GM12878 (cell line): ENCODE results near the gene SLC35E2B. TPM values are rescaled to one million over a fixed set of nuclear protein-coding genes. Genes with fewer than 3 reads are reported as not detected.

Experiments used
- ATAC-seq: fragments of 200-7000 bp; cut with Tn5 transposase; 3 replicates; pipeline ENCODE4 v1.9.1; 2020; ENCODE audit warnings: mild to moderate bottlenecking, moderate library complexity
- BruUV-seq: library from RNA; stranded (reverse); fragments of 400-500 nt; replicated peaks from 2 replicates; lab custom pipeline; 2021; lab: Mats Ljungman, UMichigan
- CTCF ChIA-PET: fragments of 300-600 bp; sonication (Branson Sonifier 250); formaldehyde crosslinking; extraction: SDS; loops from one replicate; lab custom pipeline; 2021; ENCODE audit warnings: inconsistent platforms; lab: Yijun Ruan, JAX
- POLR2A ChIA-PET: fragments of 350-600 bp; formaldehyde crosslinking; extraction: SDS; loops from one replicate; lab custom pipeline; 2021; ENCODE audit warnings: inconsistent platforms; lab: Charles Lee
- RAD21 ChIA-PET: fragments of 300-600 bp; sonication (Branson Sonifier 250); formaldehyde crosslinking; loops from one replicate; lab custom pipeline; 2023; ENCODE audit warnings: antibody characterized with exemption; ENCODE audit not compliant: unreplicated experiment; lab: Charles Lee
- SMC1A ChIA-PET: fragments of 300-600 bp; sonication (Branson Sonifier 250); formaldehyde crosslinking; loops from one replicate; lab custom pipeline; 2023; ENCODE audit not compliant: unreplicated experiment, uncharacterized antibody; lab: Charles Lee
- DNase-seq: peaks from one replicate; pipeline ENCODE4 v3.0.0-alpha.2; 2011; ENCODE audit warnings: low read depth, low spot score
- FAIRE-seq: peaks from 3 replicates; lab custom pipeline; 2011; peaks lifted over from hg19 to GRCh38; lab: Jason Lieb, UNC
- H2AFZ ChIP-seq: 2 replicates; pipeline ENCODE4 v1.6.0; 2011; ENCODE audit warnings: low read depth, low read length, control low read depth; ENCODE audit not compliant: control insufficient read depth
- H3K27ac ChIP-seq: 2 replicates; pipeline ENCODE4 v1.5.1; 2011; ENCODE audit warnings: control low read depth; ENCODE audit not compliant: control insufficient read depth, insufficient read depth
- H3K27me3 ChIP-seq, 2 experiments: replicated peaks in 1 of 2; 2 replicates each; pipeline versions ENCODE4 v1.6.0 to v1.6.1; 2011; ENCODE audit warnings: low read length in 1 of 2; ENCODE audit not compliant: control insufficient read depth in 2 of 2, insufficient read depth in 2 of 2
- H3K36me3 ChIP-seq, 2 experiments: 2 replicates each; pipeline ENCODE4 v1.5.1; 2011; ENCODE audit warnings: low read length in 1 of 2; ENCODE audit not compliant: control insufficient read depth in 2 of 2, insufficient read depth in 2 of 2
- H3K4me1 ChIP-seq: 2 replicates; pipeline ENCODE4 v1.6.1; 2011; ENCODE audit warnings: mild to moderate bottlenecking, low read length, moderate library complexity, mixed read lengths; ENCODE audit not compliant: control insufficient read depth, insufficient read depth
- H3K4me2 ChIP-seq: 2 replicates; pipeline ENCODE4 v1.6.0; 2011; ENCODE audit warnings: control low read depth; ENCODE audit not compliant: control insufficient read depth, insufficient read depth
- H3K4me3 ChIP-seq: fragments of 200-600 bp; sonication (generic); 2 replicates; pipeline ENCODE4 v1.5.1; 2016
- H3K79me2 ChIP-seq: 2 replicates; pipeline ENCODE4 v1.6.0; 2011; ENCODE audit warnings: low read length; ENCODE audit not compliant: control insufficient read depth, insufficient read depth
- H3K9ac ChIP-seq: 2 replicates; pipeline ENCODE4 v1.8.0; 2011; ENCODE audit warnings: low read length, control low read depth, mixed read lengths; ENCODE audit not compliant: control insufficient read depth, insufficient read depth
- H3K9me3 ChIP-seq: replicated peaks from 3 replicates; pipeline ENCODE4 v1.5.1; 2011; ENCODE audit warnings: mild to moderate bottlenecking, low read length; ENCODE audit not compliant: control insufficient read depth, insufficient read depth
- H4K20me1 ChIP-seq: 2 replicates; pipeline ENCODE4 v1.6.0; 2011; ENCODE audit not compliant: control insufficient read depth, insufficient read depth
- ATF7 ChIP-seq: fragments of 450-650 bp; IDR thresholded peaks from 2 replicates; pipeline ENCODE4 v1.6.1; 2016; ENCODE audit warnings: low read depth, mild to moderate bottlenecking
- CBX3 ChIP-seq: fragments of 200-600 bp; sonication (generic); IDR thresholded peaks from 2 replicates; pipeline ENCODE4 v1.6.1; 2016; ENCODE audit warnings: low read depth, borderline replicate concordance
- CREB1 ChIP-seq: IDR thresholded peaks from 2 replicates; pipeline ENCODE4 v1.6.1; 2012; ENCODE audit warnings: low read depth, mild to moderate bottlenecking, inconsistent platforms
- EP300 ChIP-seq, 2 experiments: fragments of 150-350 bp in 1 of 2; IDR thresholded peaks; 2 replicates each; pipeline ENCODE4 v1.6.1; 2011 to 2012; ENCODE audit warnings: low read depth in 2 of 2, low read length in 2 of 2, borderline replicate concordance in 1 of 2, improper control_type of control experiment in 1 of 2, inconsistent platforms in 1 of 2; ENCODE audit not compliant: control insufficient read depth in 1 of 2
- FOS ChIP-seq: IDR thresholded peaks from 3 replicates; pipeline ENCODE4 v1.6.1; 2011; ENCODE audit warnings: borderline replicate concordance; ENCODE audit not compliant: insufficient read length; ENCODE audit errors: extremely low read depth
- FOXM1 ChIP-seq: IDR thresholded peaks from 2 replicates; pipeline ENCODE4 v1.6.1; 2012; ENCODE audit warnings: low read depth, mild to moderate bottlenecking, inconsistent platforms, low read length, moderate library complexity
- GABPA ChIP-seq: IDR thresholded peaks from 2 replicates; pipeline ENCODE4 v1.6.1; 2014; ENCODE audit warnings: antibody characterized with exemption, low read depth, mild to moderate bottlenecking, inconsistent platforms
- RAD21 ChIP-seq: IDR thresholded peaks from 2 replicates; pipeline ENCODE4 v1.6.1; 2011; ENCODE audit warnings: mild to moderate bottlenecking, low read depth, low read length, moderate library complexity; ENCODE audit not compliant: insufficient read depth
- TCF7 ChIP-seq: IDR thresholded peaks from 2 replicates; pipeline ENCODE4 v1.6.1; 2014; ENCODE audit warnings: antibody characterized with exemption, borderline replicate concordance
- WRNIP1 ChIP-seq: IDR thresholded peaks from 2 replicates; pipeline ENCODE4 v1.6.1; 2011; ENCODE audit warnings: low read depth, low read length, improper control_type of control experiment, borderline replicate concordance
- ZNF217 ChIP-seq: fragments of 450-650 bp; IDR thresholded peaks from 2 replicates; pipeline ENCODE4 v1.6.1; 2017; ENCODE audit warnings: antibody characterized with exemption, mild to moderate bottlenecking
- ZNF384 ChIP-seq: IDR thresholded peaks from 2 replicates; pipeline ENCODE4 v1.6.1; 2012; ENCODE audit warnings: low read depth, mild to moderate bottlenecking, low read length, improper control_type of control experiment, borderline replicate concordance
- WGBS: methylation state at CpG from one replicate; pipeline ENCODE4 v1.1.6; 2016; ENCODE audit warnings: low lambda C conversion rate; ENCODE audit not compliant: insufficient replicate concordance, insufficient coverage; ENCODE audit errors: missing lambda C conversion rate; 5-methylcytosine and 5-hydroxymethylcytosine counted together
- in situ Hi-C: fragments of 300-500 bp; cut with MboI; formaldehyde crosslinking; loops from 9 replicates; pipeline ENCODE4 v1.14.3; 2018; ENCODE audit warnings: mixed read lengths
- intact Hi-C: fragments of 100-400 bp; cut with micrococcal nuclease; formaldehyde crosslinking; loops from one replicate; pipeline ENCODE4 v1.14.2; 2022; ENCODE audit not compliant: unreplicated experiment
- polyA plus RNA-seq, 11 experiments: library from polyadenylated mRNA; depleted of rRNA in 4 of 11; unstranded in 6 of 11; stranded (reverse) in 5 of 11; fragments of >200 nt; fragmentation: Nextera tagmentation in 4 of 11; fragmentation: Illumina TruSeq in 1 of 11; extraction: Ambion mirVana in 4 of 11; extraction: Trizol in 1 of 11; gene quantifications; 1 replicate in 1 of 11; 2 replicates in 10 of 11; pipeline versions ENCODE4 v1.2.1 to v1.2.3, GENCODE V29; 2011 to 2016; ENCODE audit warnings: inconsistent platforms in 2 of 11, missing spikeins in 2 of 11, low read depth in 1 of 11
- total RNA-seq, 4 experiments: library from RNA; depleted of rRNA in 3 of 4; stranded (reverse); fragments of >200 nt in 3 of 4; fragmentation: Illumina TruSeq in 1 of 4; extraction: Trizol in 1 of 4; gene quantifications; 2 replicates each; pipeline versions ENCODE4 v1.2.1 to v1.2.3, GENCODE V29; 2013 to 2021

SLC35E2B gene
- total and polyA plus RNA-seq, 10 of the 15 experiments (the other 5 are each of a cell fraction or from before 2014, with no cell fraction given) = 2.6 to 36.7 (median 18.6) TPM

- TF ChIP-seq EP300 (IDR thresholded peaks at IDR 0.05; ENCODE audit: borderline replicate concordance in 1 of 2, control insufficient read depth in 1 of 2, low read depth in 2 of 2, low read length in 2 of 2) (no peak), WRNIP1 (no peak), RAD21 (no peak), CREB1 (no peak), ZNF217 (no peak), FOXM1 (no peak), CBX3 (no peak)
Observed at GRCh38 chr1:1612104-1612400, 80.5 kb downstream of the SLC35E2B start (continued).

GRCh38 chr1:1610796-1611195, 81.8 kb downstream of the SLC35E2B start:
- ChIA-PET RAD21 (no interaction called here), POLR2A (no interaction called here), SMC1A (no interaction called here), CTCF (no interaction called here)
- DNase-seq = no peak
- no peak for ATAC-seq
- Histone ChIP-seq H3K4me2 (no peak overlapping the region), H3K36me3 (peaks cover 0 to 2% of the 10 kb centered on the region in 2 experiments; a peak in 1 of 4 replicates), H3K4me3 (no peak overlapping the region), H3K27me3 (no peaks in the 10 kb centered on the region), H3K27ac (no peak overlapping the region), H3K4me1 (peaks cover 13% of the 10 kb centered on the region), H4K20me1 (0 out of 2 replicates have a peak, but pooled peaks cover 3% of the 10 kb centered on the region), H2AFZ (no peak overlapping the region), H3K9ac (no peak overlapping the region), H3K79me2 (peaks cover 3% of the 10 kb centered on the region), H3K9me3 (no peaks in the 10 kb centered on the region)
- FAIRE-seq = no peak
- in situ Hi-C loops = no loop called here
- no TSS peak for BruUV-seq
- WGBS = 56% methylated on average over 9 of the region's 9 CpGs
- intact Hi-C loops = no loop called here
- no peak for TF ChIP-seq FOS
- TF ChIP-seq TCF7 = no peak
- TF ChIP-seq ZNF384 = no peak
- no peak for TF ChIP-seq GABPA
- TF ChIP-seq ATF7 = no peak
